Tibial artery (tissue), 4 donors: ENCODE results near the gene PDCD1.
"Not testable (repeated sequence)": the region's sequence is repeated elsewhere in the genome, so short reads cannot be mapped to it uniquely, and the experiment has no call there.

Experiments used
- DNase-seq, 2 donors: peaks; one replicate each; pipeline ENCODE4 v3.0.0-alpha.2; 2019
- H3K27ac ChIP-seq, 2 donors: fragments of 200-600 bp; sonication (generic) in 1 of 2; 1 replicate in 1 of 2; 2 replicates in 1 of 2; pipeline ENCODE4 v1.5.1; 2018 to 2019; ENCODE audit warnings: mild to moderate bottlenecking in 1 of 2
- H3K27me3 ChIP-seq, 2 donors: fragments of 200-600 bp; sonication (generic) in 1 of 2; one replicate each; pipeline versions ENCODE4 v1.5.1 to v1.6.0; 2016 to 2019
- H3K36me3 ChIP-seq, 3 donors: fragments of 200-600 bp; sonication (generic) in 2 of 3; one replicate each; pipeline ENCODE4 v1.5.1; 2016 to 2019; ENCODE audit warnings: mild to moderate bottlenecking in 2 of 3
- H3K4me1 ChIP-seq, 4 donors: fragments of 200-600 bp; sonication (generic) in 2 of 4; 1 replicate in 3 of 4; 2 replicates in 1 of 4; pipeline ENCODE4 v1.5.1; 2016 to 2019
- H3K4me3 ChIP-seq, 2 donors: fragments of 200-600 bp; sonication (generic) in 1 of 2; 1 replicate in 1 of 2; 2 replicates in 1 of 2; pipeline ENCODE4 v1.5.1; 2018 to 2019; ENCODE audit warnings: mild to moderate bottlenecking in 2 of 2
- H3K9me3 ChIP-seq, 3 donors: fragments of 200-600 bp; sonication (generic) in 1 of 3; one replicate each; pipeline ENCODE4 v1.5.1; 2016 to 2019
- intact Hi-C: fragments of 100-400 bp; cut with DNase I; formaldehyde crosslinking; loops from one replicate; pipeline ENCODE4 v1.15.0; 2023; ENCODE audit warnings: low total_unique reads
- TF ChIP-seq, protein P1 (sequence below), 2 experiments: fragments of 200-600 bp in 1 of 2; fragments of 450-650 bp in 1 of 2; IDR thresholded peaks; one replicate each; pipeline ENCODE4 v1.5.1; 2017 to 2019; ENCODE audit warnings: antibody characterized with exemption in 2 of 2, mild to moderate bottlenecking in 1 of 2, moderate library complexity in 1 of 2

The PDCD1 gene

DNA sequence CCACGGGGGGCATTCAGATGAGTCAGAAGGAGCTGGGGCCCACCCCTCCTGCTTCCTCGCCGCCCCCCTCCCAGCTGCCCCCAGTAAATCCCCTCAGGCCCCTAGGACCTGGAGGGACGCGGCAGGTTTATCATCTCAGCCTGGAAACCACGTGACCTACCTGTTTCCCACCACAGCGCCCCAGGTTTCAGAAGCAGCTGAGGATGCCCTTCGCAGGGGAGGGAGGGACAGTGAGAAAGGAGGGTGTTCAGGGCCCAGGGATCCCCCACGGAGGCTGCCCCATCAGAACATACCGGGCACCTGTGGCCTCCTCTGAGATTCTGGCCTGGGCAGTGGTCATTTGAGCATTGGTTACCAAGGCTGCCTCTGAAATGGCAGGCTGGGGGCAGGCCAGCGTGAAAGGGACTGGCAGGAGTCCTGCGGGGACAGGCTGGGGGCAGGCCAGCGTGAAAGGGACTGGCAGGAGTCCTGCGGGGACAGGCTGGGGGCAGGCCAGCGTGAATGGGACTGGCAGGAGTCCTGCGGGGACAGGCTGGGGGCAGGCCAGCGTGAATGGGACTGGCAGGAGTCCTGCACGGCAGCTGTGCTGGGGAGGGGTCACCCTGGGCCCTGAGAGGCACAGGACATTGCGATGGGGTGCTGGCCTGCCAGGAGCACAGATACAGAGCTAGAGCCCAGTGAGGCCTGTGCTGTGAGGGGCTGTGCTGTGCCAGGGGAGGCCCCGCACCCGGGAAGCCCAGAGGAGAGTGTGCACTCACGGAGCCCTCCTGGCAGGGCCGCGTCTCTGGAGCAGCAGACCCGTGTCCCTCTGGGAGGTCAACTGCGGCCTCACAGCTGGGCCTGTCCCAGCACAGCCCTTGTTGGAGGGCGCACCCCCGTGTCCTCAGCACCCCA, 48.1 kb downstream of the PDCD1 start:
- H3K27me3 ChIP-seq: peaks cover 0 to 52% of the 10 kb centered on the region in 2 donors
- H3K4me1 ChIP-seq: peaks cover 0 to 18% (median 4%) of the 10 kb centered on the region in 4 donors
- H3K27ac ChIP-seq: no peak overlapping the region
- TF ChIP-seq, protein P1, sequence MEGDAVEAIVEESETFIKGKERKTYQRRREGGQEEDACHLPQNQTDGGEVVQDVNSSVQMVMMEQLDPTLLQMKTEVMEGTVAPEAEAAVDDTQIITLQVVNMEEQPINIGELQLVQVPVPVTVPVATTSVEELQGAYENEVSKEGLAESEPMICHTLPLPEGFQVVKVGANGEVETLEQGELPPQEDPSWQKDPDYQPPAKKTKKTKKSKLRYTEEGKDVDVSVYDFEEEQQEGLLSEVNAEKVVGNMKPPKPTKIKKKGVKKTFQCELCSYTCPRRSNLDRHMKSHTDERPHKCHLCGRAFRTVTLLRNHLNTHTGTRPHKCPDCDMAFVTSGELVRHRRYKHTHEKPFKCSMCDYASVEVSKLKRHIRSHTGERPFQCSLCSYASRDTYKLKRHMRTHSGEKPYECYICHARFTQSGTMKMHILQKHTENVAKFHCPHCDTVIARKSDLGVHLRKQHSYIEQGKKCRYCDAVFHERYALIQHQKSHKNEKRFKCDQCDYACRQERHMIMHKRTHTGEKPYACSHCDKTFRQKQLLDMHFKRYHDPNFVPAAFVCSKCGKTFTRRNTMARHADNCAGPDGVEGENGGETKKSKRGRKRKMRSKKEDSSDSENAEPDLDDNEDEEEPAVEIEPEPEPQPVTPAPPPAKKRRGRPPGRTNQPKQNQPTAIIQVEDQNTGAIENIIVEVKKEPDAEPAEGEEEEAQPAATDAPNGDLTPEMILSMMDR (IDR thresholded peaks at IDR 0.05): no peak
- no peaks in the 10 kb centered on the region for H3K36me3 ChIP-seq
- no peak overlapping the region for H3K4me3 ChIP-seq
- intact Hi-C loops: no loop called here
- H3K9me3 ChIP-seq: no peaks in the 10 kb centered on the region
- DNase-seq: peak; percentile 14 to 64

DNA sequence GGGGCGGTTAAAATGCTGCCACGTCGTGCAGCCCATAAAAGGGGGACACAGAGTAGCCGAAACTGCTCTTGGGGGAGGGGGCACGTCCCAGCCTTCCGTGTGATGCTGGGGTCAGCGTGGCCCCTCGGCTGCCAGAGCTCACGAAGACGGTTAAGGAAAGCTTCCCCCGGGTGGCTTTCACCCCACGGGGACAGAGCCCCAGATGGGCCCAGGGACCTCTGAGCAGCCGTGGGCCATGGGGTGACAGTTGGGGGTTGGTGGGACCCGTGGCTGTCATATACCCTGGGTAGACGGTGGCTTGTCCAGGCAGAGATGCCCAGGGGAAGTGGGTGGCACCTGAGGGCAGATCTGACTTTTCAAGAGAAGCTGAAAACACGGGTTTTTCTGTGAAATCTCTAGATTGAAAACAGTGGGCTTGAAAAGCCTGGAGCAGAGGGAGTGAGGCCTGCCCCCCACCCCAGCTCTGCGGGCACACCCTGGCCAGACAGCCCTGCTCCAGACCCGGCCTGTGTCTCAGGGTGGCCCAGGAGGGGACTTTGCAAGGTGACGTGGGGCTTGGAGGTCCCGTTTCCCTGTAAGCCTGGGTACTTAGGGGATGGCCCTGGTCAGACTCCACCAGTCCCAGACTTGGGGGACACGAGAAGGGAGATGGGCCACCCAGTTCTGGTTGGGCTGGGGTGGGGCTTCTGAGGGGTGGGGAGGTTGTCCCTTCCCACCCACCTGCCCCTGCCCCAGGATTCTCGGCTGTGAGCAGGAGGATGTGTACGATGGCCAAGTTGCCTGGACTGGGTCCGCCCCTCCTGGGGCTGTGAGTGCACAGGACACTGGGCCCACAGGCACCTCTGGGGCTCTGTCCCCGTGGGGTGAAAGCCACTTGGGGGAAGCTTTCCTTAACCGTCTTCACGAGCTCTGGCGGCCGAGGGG, 49.0 kb downstream of the PDCD1 start:
- no peaks in the 10 kb centered on the region for H3K36me3 ChIP-seq
- no peak overlapping the region for H3K27ac ChIP-seq
- TF ChIP-seq, protein P1 (IDR thresholded peaks at IDR 0.05): no peak
- H3K9me3 ChIP-seq: no peaks in the 10 kb centered on the region
- peak in 1 of 2 donors; percentile 17 for DNase-seq
- H3K4me1 ChIP-seq: peaks cover 0 to 20% (median 5%) of the 10 kb centered on the region in 4 donors
- peaks cover 0 to 46% of the 10 kb centered on the region in 2 donors for H3K27me3 ChIP-seq
- H3K4me3 ChIP-seq: no peak overlapping the region
- intact Hi-C loops: no loop called here

DNA sequence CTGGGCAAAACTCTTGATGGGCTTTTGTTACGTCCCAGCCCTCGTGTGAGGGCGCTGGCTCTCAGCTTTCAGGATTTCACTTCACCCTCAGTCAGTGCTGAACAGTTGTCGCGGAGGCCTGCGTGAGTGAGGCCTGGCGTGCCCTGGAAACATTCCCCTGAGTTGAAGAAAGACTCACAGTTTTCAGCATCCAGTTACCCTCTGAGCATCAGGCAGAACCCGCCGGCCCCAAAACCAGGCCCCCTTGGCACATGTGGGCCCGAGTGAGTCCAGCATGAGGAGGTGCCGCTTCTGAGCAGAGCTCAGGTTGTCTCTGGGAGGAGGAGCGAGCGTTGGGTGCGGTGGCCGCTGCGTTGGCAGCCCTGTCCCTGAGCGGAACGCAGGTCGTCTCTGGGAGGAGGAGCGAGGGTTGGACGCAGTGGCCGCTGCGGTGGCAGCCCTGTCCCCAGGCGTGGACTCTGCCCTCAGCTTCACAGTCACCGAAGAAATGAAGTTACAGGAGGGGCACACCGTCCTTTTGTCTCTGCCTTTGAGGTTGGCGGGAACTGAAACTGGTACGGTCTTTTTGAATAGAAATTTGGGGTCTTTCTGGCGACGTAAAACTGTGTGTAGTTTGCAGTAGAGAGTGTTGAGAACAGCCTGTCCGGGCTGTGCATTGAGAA, 49.8 kb downstream of the PDCD1 start, which contains the start of gene NEU4:
Gene NEU4, plus strand, starts transcription at position 473 of the 662 bp plus-strand sequence. CDS start 5,292 bp downstream, outside the sequence.
- H3K36me3 ChIP-seq: no peaks in the 10 kb centered on the region
- peaks cover 0 to 50% of the 10 kb centered on the region in 2 donors for H3K27me3 ChIP-seq
- no peak for DNase-seq
- no peaks in the 10 kb centered on the region for H3K9me3 ChIP-seq
- H3K27ac ChIP-seq: no peak within 1 kb of the TSS
- TF ChIP-seq, protein P1 (IDR thresholded peaks at IDR 0.05): no peak
- H3K4me3 ChIP-seq: no peak within 1 kb of the TSS
- peaks cover 0 to 28% (median 13%) of the 10 kb centered on the region in 4 donors for H3K4me1 ChIP-seq
- intact Hi-C loops: no loop called here

DNA sequence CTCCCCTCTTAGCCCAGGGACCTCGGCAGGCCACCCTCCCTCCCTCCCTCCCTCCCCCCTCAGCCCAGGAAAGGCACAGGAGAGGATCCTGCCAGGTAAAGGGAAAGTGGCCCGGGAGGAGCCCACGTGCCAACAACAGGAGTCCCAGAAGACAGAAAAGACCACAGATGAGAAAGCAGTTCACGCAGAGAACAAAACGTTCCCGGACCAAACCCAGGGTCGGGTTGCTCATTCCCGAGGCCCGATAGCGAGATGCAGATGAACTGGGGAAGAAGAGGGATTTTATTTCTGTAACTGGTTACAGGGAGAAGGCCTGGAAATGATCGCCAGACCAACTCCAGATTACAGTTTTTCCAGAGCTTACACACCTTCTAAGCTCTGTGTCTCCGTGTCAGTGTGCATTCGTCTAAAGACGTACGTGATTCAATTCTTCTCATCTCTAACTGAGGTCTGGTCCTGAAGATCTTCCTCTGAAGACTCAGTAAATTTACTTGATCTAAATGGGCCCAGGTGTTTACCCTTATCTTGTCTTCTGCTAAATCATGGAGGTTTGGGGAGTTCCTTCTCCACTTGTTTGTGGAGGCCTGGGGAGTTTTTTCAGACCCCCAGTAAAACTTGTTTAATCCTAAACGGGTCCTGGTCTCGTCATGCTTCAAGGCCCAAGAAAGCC, 50.5 kb downstream of the PDCD1 start:
- no peak overlapping the region for H3K4me3 ChIP-seq
- peaks cover 0 to 35% (median 20%) of the 10 kb centered on the region in 4 donors for H3K4me1 ChIP-seq
- no peak for DNase-seq
- no peaks in the 10 kb centered on the region for H3K36me3 ChIP-seq
- TF ChIP-seq, protein P1 (IDR thresholded peaks at IDR 0.05): no peak
- intact Hi-C loops: no loop called here
- H3K27ac ChIP-seq: no peak overlapping the region
- peaks cover 0 to 52% of the 10 kb centered on the region in 2 donors for H3K27me3 ChIP-seq
- H3K9me3 ChIP-seq: no peaks in the 10 kb centered on the region

DNA sequence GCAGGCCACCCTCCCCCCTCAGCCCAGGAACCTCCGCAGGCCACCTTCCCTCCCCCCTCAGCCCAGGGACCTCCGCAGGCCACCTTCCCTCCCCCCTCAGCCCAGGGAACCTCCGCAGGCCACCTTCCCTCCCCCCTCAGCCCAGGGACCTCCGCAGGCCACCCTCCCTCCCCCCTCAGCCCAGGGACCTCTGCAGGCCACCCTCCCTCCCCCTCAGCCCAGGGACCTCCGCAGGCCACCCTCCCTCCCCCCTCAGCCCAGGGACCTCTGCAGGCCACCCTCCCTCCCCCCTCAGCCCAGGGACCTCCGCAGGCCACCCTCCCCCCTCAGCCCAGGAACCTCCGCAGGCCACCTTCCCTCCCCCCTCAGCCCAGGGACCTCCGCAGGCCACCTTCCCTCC, 52.5 kb downstream of the PDCD1 start:
- H3K4me3 ChIP-seq, intact Hi-C loops, H3K9me3 ChIP-seq, H3K36me3 ChIP-seq, DNase-seq, H3K27ac ChIP-seq: not testable (repeated sequence)
- Histone ChIP-seq H3K27me3 (peaks cover 0 to 52% of the 10 kb centered on the region in 2 donors), H3K4me1 (peaks cover 0 to 36% (median 24%) of the 10 kb centered on the region in 4 donors)
